ENCODE measurements around the gene KRTAP17-1.

DNA sequence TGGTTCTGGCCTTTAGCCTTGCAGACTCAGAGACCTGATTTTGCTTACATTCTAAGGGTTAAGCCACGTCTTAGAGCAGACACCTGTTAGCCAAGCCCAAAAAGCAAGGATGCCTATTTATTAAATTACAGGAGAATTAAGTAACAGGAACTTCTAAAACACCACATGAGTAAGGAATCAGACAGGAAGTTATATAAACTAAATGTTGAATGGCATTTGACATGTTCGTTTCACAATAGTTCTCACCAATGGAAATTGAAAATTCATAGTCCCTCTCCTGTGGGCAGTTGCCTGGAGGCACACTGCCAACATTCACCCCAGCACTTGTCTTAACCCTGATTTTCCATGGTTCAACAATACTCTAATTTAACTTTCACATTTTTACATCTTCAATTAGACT lies 31.0 kb downstream of the KRTAP17-1 start:
- TF ChIP-seq, protein P1, sequence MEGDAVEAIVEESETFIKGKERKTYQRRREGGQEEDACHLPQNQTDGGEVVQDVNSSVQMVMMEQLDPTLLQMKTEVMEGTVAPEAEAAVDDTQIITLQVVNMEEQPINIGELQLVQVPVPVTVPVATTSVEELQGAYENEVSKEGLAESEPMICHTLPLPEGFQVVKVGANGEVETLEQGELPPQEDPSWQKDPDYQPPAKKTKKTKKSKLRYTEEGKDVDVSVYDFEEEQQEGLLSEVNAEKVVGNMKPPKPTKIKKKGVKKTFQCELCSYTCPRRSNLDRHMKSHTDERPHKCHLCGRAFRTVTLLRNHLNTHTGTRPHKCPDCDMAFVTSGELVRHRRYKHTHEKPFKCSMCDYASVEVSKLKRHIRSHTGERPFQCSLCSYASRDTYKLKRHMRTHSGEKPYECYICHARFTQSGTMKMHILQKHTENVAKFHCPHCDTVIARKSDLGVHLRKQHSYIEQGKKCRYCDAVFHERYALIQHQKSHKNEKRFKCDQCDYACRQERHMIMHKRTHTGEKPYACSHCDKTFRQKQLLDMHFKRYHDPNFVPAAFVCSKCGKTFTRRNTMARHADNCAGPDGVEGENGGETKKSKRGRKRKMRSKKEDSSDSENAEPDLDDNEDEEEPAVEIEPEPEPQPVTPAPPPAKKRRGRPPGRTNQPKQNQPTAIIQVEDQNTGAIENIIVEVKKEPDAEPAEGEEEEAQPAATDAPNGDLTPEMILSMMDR (IDR thresholded peaks at IDR 0.05), result no peak
- TF ChIP-seq FOSL2 (IDR thresholded peaks at IDR 0.05; ENCODE audit: borderline replicate concordance, low read depth), result no peak
- TF ChIP-seq, protein P2, sequence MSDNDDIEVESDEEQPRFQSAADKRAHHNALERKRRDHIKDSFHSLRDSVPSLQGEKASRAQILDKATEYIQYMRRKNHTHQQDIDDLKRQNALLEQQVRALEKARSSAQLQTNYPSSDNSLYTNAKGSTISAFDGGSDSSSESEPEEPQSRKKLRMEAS (IDR thresholded peaks at IDR 0.05; ENCODE audit: low read depth), result no peak
- TF ChIP-seq SMC3 (IDR thresholded peaks at IDR 0.05; ENCODE audit: low read depth, low read length), result no peak
- no peak for TF ChIP-seq MXI1 (IDR thresholded peaks at IDR 0.05; ENCODE audit: low read depth, low read length)
- no peak for TF ChIP-seq JUND (IDR thresholded peaks at IDR 0.05)

Measured in SK-N-SH (cell line).